ENCODE results near the gene CIB2.

DNA sequence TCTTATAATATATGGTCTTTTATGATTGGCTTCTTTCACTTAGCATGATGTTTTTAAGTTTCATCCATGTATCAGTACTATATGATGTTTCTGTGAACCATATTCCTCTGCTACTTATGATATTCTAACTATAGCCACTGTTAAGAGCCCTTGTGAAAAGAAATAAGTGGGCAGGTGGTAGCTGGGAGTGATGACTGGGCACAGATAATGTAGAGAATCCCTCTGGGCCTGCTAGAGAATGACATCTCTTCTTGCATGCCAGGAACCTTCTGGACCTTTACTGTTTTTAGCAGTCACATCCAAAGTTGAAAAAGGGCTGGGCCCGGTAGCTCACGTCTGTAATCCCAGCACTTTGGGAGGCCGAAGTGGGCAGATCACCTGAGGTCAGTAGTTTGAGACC lies 28.1 kb upstream of the CIB2 start:
- no peak for TF ChIP-seq CTCF (IDR thresholded peaks at IDR 0.05)
- TF ChIP-seq POLR2AphosphoS5 (IDR thresholded peaks at IDR 0.05), result no peak
- no peak for TF ChIP-seq POLR2A (IDR thresholded peaks at IDR 0.05)
- TF ChIP-seq EP300 (IDR thresholded peaks at IDR 0.05), result no peak

All from upper lobe of left lung (tissue), 4 donors.